Activated T-cell treated with anti-CD3 and anti-CD28 coated beads, Interleukin-2, amount 50 U/mL, for 48 hours (primary cell): Measurements from ENCODE around the gene AGAP1.

ENCODE experiments used
- DNase-seq, 2 experiments: peaks; one replicate each; pipeline ENCODE4 v3.0.0-alpha.2; 2020

AGAP1 gene

GRCh38 chr2:235857598-235857997 is 363.8 kb downstream of the AGAP1 start:
- no peak for DNase-seq

GRCh38 chr2:235858881-235859280 is 365.0 kb downstream of the AGAP1 start:
- no peak for DNase-seq

- no peak for DNase-seq
These were observed 365.8 kb downstream of the AGAP1 start for GRCh38 chr2:235859651-235860050.

- no peak for DNase-seq
These were observed 366.3 kb downstream of the AGAP1 start for GRCh38 chr2:235860111-235860510.

- no peak for DNase-seq
These were observed 367.0 kb downstream of the AGAP1 start for GRCh38 chr2:235860871-235861270.

- DNase-seq, result no peak
These were observed 367.5 kb downstream of the AGAP1 start for GRCh38 chr2:235861383-235861782.

- no peak for DNase-seq
These were observed 369.6 kb downstream of the AGAP1 start for GRCh38 chr2:235863414-235863813.

GRCh38 chr2:235864302-235864701 is 370.5 kb downstream of the AGAP1 start:
- no peak for DNase-seq

- DNase-seq, result no peak
These were observed 371.1 kb downstream of the AGAP1 start for GRCh38 chr2:235864733-235865515.

GRCh38 chr2:235866373-235866772 is 372.5 kb downstream of the AGAP1 start:
- DNase-seq, result no peak

GRCh38 chr2:235868224-235868623 is 374.4 kb downstream of the AGAP1 start:
- DNase-seq, result no peak

GRCh38 chr2:235868645-235869044 is 374.8 kb downstream of the AGAP1 start:
- no peak for DNase-seq

- no peak for DNase-seq
These were observed 376.7 kb downstream of the AGAP1 start for GRCh38 chr2:235870515-235870914.

- DNase-seq, result no peak
These were observed 382.3 kb downstream of the AGAP1 start for GRCh38 chr2:235876099-235876679.

GRCh38 chr2:235877275-235877802 is 383.5 kb downstream of the AGAP1 start:
- DNase-seq, result no peak

GRCh38 chr2:235879116-235879515 is 385.3 kb downstream of the AGAP1 start:
- DNase-seq, result no peak

GRCh38 chr2:235883675-235884074 is 389.8 kb downstream of the AGAP1 start:
- no peak for DNase-seq

GRCh38 chr2:235889302-235889630 is 395.4 kb downstream of the AGAP1 start:
- no peak for DNase-seq

GRCh38 chr2:235893129-235893698 is 399.4 kb downstream of the AGAP1 start:
- no peak for DNase-seq

GRCh38 chr2:235894839-235895238 is 401.0 kb downstream of the AGAP1 start:
- DNase-seq, result no peak

- no peak for DNase-seq
These were observed 402.2 kb downstream of the AGAP1 start for GRCh38 chr2:235896061-235896460.

- no peak for DNase-seq
These were observed 404.1 kb downstream of the AGAP1 start for GRCh38 chr2:235897992-235898391.

- no peak for DNase-seq
These were observed 404.9 kb downstream of the AGAP1 start for GRCh38 chr2:235898766-235899165.

- no peak for DNase-seq
These were observed 406.8 kb downstream of the AGAP1 start for GRCh38 chr2:235900631-235901030.
